Measurements from ENCODE around the gene EPS15. TPM values are rescaled to one million over a fixed set of nuclear protein-coding genes. Genes with fewer than 3 reads are reported as not detected.

Gene EPS15
- total RNA-seq, 4 donors from 2014 or later, result 53.5 to 106 (median 74.2) TPM

GRCh38 chr1:51491166-51491981 is 27.7 kb downstream of the EPS15 start:
- peaks cover 14 to 84% (median 15%) of the 10 kb centered on the region in 3 donors for H3K4me1 ChIP-seq
- no peak for ATAC-seq
- H3K4me3 ChIP-seq, result no peak overlapping the region
- H3K27me3 ChIP-seq, result no peaks in the 10 kb centered on the region
- H3K36me3 ChIP-seq, result no peaks in the 10 kb centered on the region
- no peak overlapping the region for H3K27ac ChIP-seq
- no peaks in the 10 kb centered on the region for H3K9me3 ChIP-seq
- WGBS, 2 donors (ENCODE audit: low coverage in 1 of 2), result 91 to 93% methylated on average over 4 of the region's 4 CpGs
- TF ChIP-seq, protein P1, sequence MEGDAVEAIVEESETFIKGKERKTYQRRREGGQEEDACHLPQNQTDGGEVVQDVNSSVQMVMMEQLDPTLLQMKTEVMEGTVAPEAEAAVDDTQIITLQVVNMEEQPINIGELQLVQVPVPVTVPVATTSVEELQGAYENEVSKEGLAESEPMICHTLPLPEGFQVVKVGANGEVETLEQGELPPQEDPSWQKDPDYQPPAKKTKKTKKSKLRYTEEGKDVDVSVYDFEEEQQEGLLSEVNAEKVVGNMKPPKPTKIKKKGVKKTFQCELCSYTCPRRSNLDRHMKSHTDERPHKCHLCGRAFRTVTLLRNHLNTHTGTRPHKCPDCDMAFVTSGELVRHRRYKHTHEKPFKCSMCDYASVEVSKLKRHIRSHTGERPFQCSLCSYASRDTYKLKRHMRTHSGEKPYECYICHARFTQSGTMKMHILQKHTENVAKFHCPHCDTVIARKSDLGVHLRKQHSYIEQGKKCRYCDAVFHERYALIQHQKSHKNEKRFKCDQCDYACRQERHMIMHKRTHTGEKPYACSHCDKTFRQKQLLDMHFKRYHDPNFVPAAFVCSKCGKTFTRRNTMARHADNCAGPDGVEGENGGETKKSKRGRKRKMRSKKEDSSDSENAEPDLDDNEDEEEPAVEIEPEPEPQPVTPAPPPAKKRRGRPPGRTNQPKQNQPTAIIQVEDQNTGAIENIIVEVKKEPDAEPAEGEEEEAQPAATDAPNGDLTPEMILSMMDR (IDR thresholded peaks at IDR 0.05), result no peak
- TF ChIP-seq POLR2A (IDR thresholded peaks at IDR 0.05) (no peak), POLR2AphosphoS5 (IDR thresholded peaks at IDR 0.05) (no peak), EP300 (IDR thresholded peaks at IDR 0.05) (no peak)

DNA sequence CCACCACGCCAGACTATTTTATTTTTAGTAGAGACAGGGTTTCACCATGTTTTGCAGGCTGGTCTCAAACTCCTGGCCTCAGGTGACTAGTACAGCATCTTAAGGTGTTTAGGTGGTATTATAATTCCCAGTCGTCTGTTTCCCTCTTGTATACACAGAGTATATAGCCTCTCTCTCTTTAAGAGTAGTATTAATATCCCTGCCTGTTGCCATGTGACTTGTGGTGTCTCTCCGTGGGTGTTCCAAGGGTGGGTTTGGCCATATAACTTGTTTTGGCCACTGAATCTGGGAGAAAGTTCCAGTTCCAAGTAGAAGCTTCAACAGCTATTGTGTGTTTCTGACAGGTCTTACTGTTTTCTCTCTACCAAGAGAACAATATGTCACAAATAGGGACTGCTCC is 29.6 kb downstream of the EPS15 start:
- no peak overlapping the region for H3K27ac ChIP-seq
- H3K4me1 ChIP-seq, result peaks cover 5 to 65% (median 7%) of the 10 kb centered on the region in 3 donors
- no peak overlapping the region for H3K4me3 ChIP-seq
- 100% methylated on average over 1 of the region's 3 CpGs; no CpG with 5 or more reads in 1 of the 2 donors for WGBS, 2 donors (ENCODE audit: low coverage in 1 of 2)
- no peaks in the 10 kb centered on the region for H3K27me3 ChIP-seq
- no peaks in the 10 kb centered on the region for H3K36me3 ChIP-seq
- TF ChIP-seq POLR2A (IDR thresholded peaks at IDR 0.05) (no peak), EP300 (IDR thresholded peaks at IDR 0.05) (no peak), POLR2AphosphoS5 (IDR thresholded peaks at IDR 0.05) (no peak)
- TF ChIP-seq, protein P1 (IDR thresholded peaks at IDR 0.05), result no peak
- no peak for ATAC-seq
- H3K9me3 ChIP-seq, result no peaks in the 10 kb centered on the region

DNA sequence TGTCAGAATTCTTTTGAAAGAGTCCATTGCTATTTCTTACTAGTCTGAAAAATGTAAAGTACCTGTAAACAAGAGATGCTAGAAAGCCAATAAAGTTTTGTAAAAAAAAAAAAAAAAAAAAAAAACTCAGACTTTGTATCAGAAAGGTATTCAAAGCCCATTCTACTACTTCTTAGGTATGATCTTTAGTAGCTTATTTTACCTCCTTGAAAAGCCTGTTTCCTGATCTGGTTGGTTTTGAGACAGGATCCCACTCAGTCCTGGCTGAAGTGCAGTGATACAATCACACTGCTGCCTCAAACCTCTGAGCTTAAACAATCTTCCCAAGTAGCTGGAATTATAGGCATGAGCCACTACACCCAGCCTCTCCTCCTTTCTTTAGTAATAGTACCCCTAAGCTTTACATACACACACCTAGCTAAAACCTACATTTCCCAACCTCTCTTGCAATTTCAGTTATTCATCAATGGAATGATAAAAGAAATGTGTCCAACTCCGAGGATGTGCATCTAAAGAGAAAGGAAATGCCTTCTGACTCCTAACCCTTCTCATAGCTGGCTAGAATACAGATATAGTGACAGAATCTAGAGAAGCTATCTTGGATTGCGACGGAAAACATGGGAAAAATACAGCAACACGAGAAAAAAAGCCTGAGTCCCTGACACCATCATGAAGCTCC is 30.6 kb downstream of the EPS15 start:
- no peak overlapping the region for H3K27ac ChIP-seq
- no peaks in the 10 kb centered on the region for H3K36me3 ChIP-seq
- no peak overlapping the region for H3K4me3 ChIP-seq
- H3K27me3 ChIP-seq, result no peaks in the 10 kb centered on the region
- TF ChIP-seq POLR2A (IDR thresholded peaks at IDR 0.05), result no peak
- TF ChIP-seq, protein P1 (IDR thresholded peaks at IDR 0.05), result no peak
- TF ChIP-seq EP300 (IDR thresholded peaks at IDR 0.05), result no peak
- TF ChIP-seq POLR2AphosphoS5 (IDR thresholded peaks at IDR 0.05), result no peak
- WGBS, 2 donors (ENCODE audit: low coverage in 1 of 2), result 41 to 63% methylated on average over 3 to 4 of the region's 4 CpGs
- peaks cover 3 to 57% (median 4%) of the 10 kb centered on the region in 3 donors for H3K4me1 ChIP-seq
- no peak for ATAC-seq
- no peaks in the 10 kb centered on the region for H3K9me3 ChIP-seq

- peaks cover 3 to 64% (median 4%) of the 10 kb centered on the region in 3 donors for H3K4me1 ChIP-seq
- H3K36me3 ChIP-seq, result no peaks in the 10 kb centered on the region
- TF ChIP-seq POLR2A (IDR thresholded peaks at IDR 0.05), result no peak
- TF ChIP-seq, protein P1 (IDR thresholded peaks at IDR 0.05), result no peak
- ATAC-seq, result no peak
- no peaks in the 10 kb centered on the region for H3K9me3 ChIP-seq
- H3K27me3 ChIP-seq, result no peaks in the 10 kb centered on the region
- no peak overlapping the region for H3K27ac ChIP-seq
- no peak overlapping the region for H3K4me3 ChIP-seq
- WGBS, 2 donors (ENCODE audit: low coverage in 1 of 2), result 58% methylated on average over 1 of the region's 1 CpG; no CpG with 5 or more reads in 1 of the 2 donors
Observed at GRCh38 chr1:51487628-51488027, 31.4 kb downstream of the EPS15 start.

All from gastroesophageal sphincter (tissue), 4 donors.